IMR-90 (cell line): ENCODE results near the gene SPINT2. TPM values are rescaled to one million over a fixed set of nuclear protein-coding genes. Genes with fewer than 3 reads are reported as not detected.

Experiments used
- ATAC-seq: fragments of 200-7000 bp; cut with Tn5 transposase; 2 replicates; pipeline ENCODE4 v1.9.1; 2020; ENCODE audit warnings: low read depth, mild to moderate bottlenecking, moderate library complexity
- BruUV-seq: library from RNA; stranded (reverse); fragments of 400-500 nt; replicated peaks from 2 replicates; lab custom pipeline; 2021; lab: Mats Ljungman, UMichigan
- CTCF ChIA-PET: fragments of 300-600 bp; formaldehyde crosslinking; extraction: SDS; loops from one replicate; lab custom pipeline; 2021; ENCODE audit warnings: antibody characterized with exemption; lab: Yijun Ruan, JAX
- POLR2A ChIA-PET: fragments of 300-600 bp; sonication (Branson Sonifier 250); formaldehyde crosslinking; loops from one replicate; lab custom pipeline; 2022; ENCODE audit warnings: antibody characterized with exemption; ENCODE audit not compliant: unreplicated experiment; lab: Charles Lee
- DNase-seq: peaks from one replicate; pipeline ENCODE4 v3.0.0; 2013
- H2AFZ ChIP-seq: replicated peaks from 2 replicates; pipeline ENCODE3; 2013; ENCODE audit warnings: low read length, mild to moderate bottlenecking; ENCODE audit not compliant: poor library complexity
- H2AK5ac ChIP-seq: 2 replicates; pipeline ENCODE4 v1.6.1; 2013; ENCODE audit warnings: low read depth, low read length, inconsistent platforms
- H2AK9ac ChIP-seq: replicated peaks from 2 replicates; pipeline ENCODE3; 2013; ENCODE audit warnings: mild to moderate bottlenecking, low read depth, low read length, moderate library complexity; ENCODE audit not compliant: poor library complexity
- H2BK120ac ChIP-seq: 2 replicates; pipeline ENCODE4 v1.6.1; 2013; ENCODE audit warnings: low read depth, low read length, inconsistent platforms
- H2BK15ac ChIP-seq: 3 replicates; pipeline ENCODE4 v1.6.1; 2013; ENCODE audit warnings: low read depth, low read length, inconsistent platforms
- H2BK20ac ChIP-seq: 2 replicates; pipeline ENCODE4 v1.6.1; 2013; ENCODE audit warnings: low read depth, mild to moderate bottlenecking, inconsistent platforms, low read length, moderate library complexity
- H2BK5ac ChIP-seq: 2 replicates; pipeline ENCODE4 v1.6.1; 2013; ENCODE audit warnings: mild to moderate bottlenecking, low read depth, low read length, inconsistent platforms; ENCODE audit not compliant: poor library complexity, severe bottlenecking
- H3K14ac ChIP-seq: replicated peaks from 2 replicates; pipeline ENCODE4 v1.6.1; 2013; ENCODE audit warnings: low read depth, low read length, inconsistent platforms
- H3K18ac ChIP-seq: 2 replicates; pipeline ENCODE4 v1.6.1; 2013; ENCODE audit warnings: low read depth, low read length, control low read depth
- H3K23ac ChIP-seq: 2 replicates; pipeline ENCODE4 v1.6.1; 2013; ENCODE audit warnings: low read depth, low read length, inconsistent platforms
- H3K27ac ChIP-seq: 2 replicates; pipeline ENCODE4 v1.5.1; 2013; ENCODE audit warnings: mild to moderate bottlenecking, control low read depth, low read length; ENCODE audit not compliant: insufficient read depth
- H3K27me3 ChIP-seq: 2 replicates; pipeline ENCODE4 v1.6.1; 2013; ENCODE audit warnings: low read length; ENCODE audit not compliant: control insufficient read depth, insufficient read depth
- H3K36me3 ChIP-seq: 2 replicates; pipeline ENCODE4 v1.6.1; 2013; ENCODE audit warnings: low read length, mixed read lengths; ENCODE audit not compliant: control insufficient read depth, insufficient read depth
- H3K4ac ChIP-seq: 2 replicates; pipeline ENCODE4 v1.6.1; 2013; ENCODE audit warnings: low read depth, low read length, inconsistent platforms
- H3K4me1 ChIP-seq: 2 replicates; pipeline ENCODE4 v1.6.1; 2013; ENCODE audit warnings: low read length, mixed read lengths; ENCODE audit not compliant: control insufficient read depth, insufficient read depth
- H3K4me2 ChIP-seq: 2 replicates; pipeline ENCODE4 v1.6.1; 2013; ENCODE audit warnings: low read depth, mild to moderate bottlenecking, control low read depth, low read length, moderate library complexity
- H3K4me3 ChIP-seq: 2 replicates; pipeline ENCODE4 v1.5.1; 2013; ENCODE audit warnings: low read depth, mild to moderate bottlenecking, control low read depth, low read length, moderate library complexity; ENCODE audit not compliant: insufficient read depth
- H3K56ac ChIP-seq: 2 replicates; pipeline ENCODE4 v1.6.1; 2013; ENCODE audit warnings: low read length, inconsistent platforms; ENCODE audit not compliant: insufficient read depth; ENCODE audit errors: extremely low read depth
- H3K79me1 ChIP-seq, 2 experiments: 2 replicates each; pipeline ENCODE4 v1.6.1; 2013; ENCODE audit warnings: low read length in 2 of 2, inconsistent platforms in 1 of 2, low read depth in 1 of 2
- H3K9ac ChIP-seq: 2 replicates; pipeline ENCODE4 v1.6.1; 2013; ENCODE audit warnings: low read depth, low read length, control low read depth
- H3K9me1 ChIP-seq: 2 replicates; pipeline ENCODE4 v1.6.1; 2013; ENCODE audit warnings: low read length, inconsistent platforms; ENCODE audit not compliant: insufficient read depth
- H3K9me3 ChIP-seq: 2 replicates; pipeline ENCODE4 v1.6.1; 2013; ENCODE audit warnings: low read length; ENCODE audit not compliant: control insufficient read depth, insufficient read depth
- H4K20me1 ChIP-seq: 2 replicates; pipeline ENCODE4 v1.6.1; 2013; ENCODE audit warnings: low read length, inconsistent platforms; ENCODE audit not compliant: insufficient read depth
- H4K5ac ChIP-seq: 2 replicates; pipeline ENCODE4 v1.6.1; 2013; ENCODE audit warnings: mild to moderate bottlenecking, low read depth, low read length, control low read depth
- H4K8ac ChIP-seq, 2 experiments: 2 replicates each; pipeline ENCODE4 v1.6.1; 2013; ENCODE audit warnings: low read depth in 2 of 2, low read length in 2 of 2, control low read depth in 1 of 2, inconsistent platforms in 1 of 2
- H4K91ac ChIP-seq: 2 replicates; pipeline ENCODE4 v1.6.1; 2013; ENCODE audit warnings: low read depth, low read length, inconsistent platforms; ENCODE audit not compliant: insufficient read depth
- MAFK ChIP-seq: IDR thresholded peaks from 2 replicates; pipeline ENCODE4 v1.6.1; 2012; ENCODE audit warnings: low read depth, low read length, improper control_type of control experiment
- MXI1 ChIP-seq: IDR thresholded peaks from 2 replicates; pipeline ENCODE4 v1.6.1; 2012; ENCODE audit warnings: low read depth, mild to moderate bottlenecking, low read length, moderate library complexity, borderline replicate concordance
- WGBS, 2 experiments: methylation state at CpG; one replicate each; pipeline versions ENCODE4 v1.1.5 to v1.1.7; 2013; ENCODE audit warnings: missing lambda C conversion rate in 2 of 2; ENCODE audit not compliant: insufficient read length in 1 of 2; ENCODE audit errors: extremely low coverage in 2 of 2; 5-methylcytosine and 5-hydroxymethylcytosine counted together
- dilution Hi-C: fragments of 300-500 bp; cut with HindIII; formaldehyde crosslinking; loops from one replicate; pipeline ENCODE4 v1.14.3; 2018; ENCODE audit warnings: low sequenced_read_pairs; ENCODE audit not compliant: unreplicated experiment
- in situ Hi-C: fragments of 300-500 bp; cut with MboI; formaldehyde crosslinking; loops from 3 replicates; pipeline ENCODE4 v1.14.3; 2019; ENCODE audit warnings: low sequenced_read_pairs, inconsistent platforms, mixed read lengths
- intact Hi-C: fragments of 100-400 bp; cut with micrococcal nuclease; formaldehyde crosslinking; loops from 2 replicates; pipeline ENCODE4 v1.10.0; 2022
- polyA plus RNA-seq, 3 experiments: library from polyadenylated mRNA; depleted of rRNA; stranded (reverse); fragments of >200 nt; gene quantifications; 2 replicates each; pipeline ENCODE4 v1.2.3, GENCODE V29; 2012; ENCODE audit warnings: low replicate concordance in 1 of 3
- total RNA-seq: library from RNA; depleted of rRNA; stranded (reverse); fragments of >200 nt; gene quantifications from 2 replicates; pipeline ENCODE4 v1.2.3, GENCODE V29; 2012

Gene SPINT2
- total and polyA plus RNA-seq, 2 of the 4 experiments (the other 2 are of a cell fraction), result 0.54 to 1.2 TPM

GRCh38 chr19:38276942-38277517 is 12.7 kb downstream of the SPINT2 start:
- no peak for TF ChIP-seq MXI1
- TF ChIP-seq MAFK, result peak; percentile 70
- Histone ChIP-seq H3K4ac (peak overlapping the region; percentile 4; the same call in 1 of the 2 replicates), H3K18ac (peak overlapping the region; percentile 65), H3K27ac (peak overlapping the region; percentile 92; the same call in 1 of the 2 replicates), H2BK5ac (peak overlapping the region; percentile 55), H3K79me1 (no peaks in the 10 kb centered on the region), H3K9me3 (no peaks in the 10 kb centered on the region), H3K9me1 (peaks cover 5% of the 10 kb centered on the region; the same call in 1 of the 2 replicates), H3K36me3 (no peaks in the 10 kb centered on the region), H3K27me3 (no peaks in the 10 kb centered on the region), H3K4me1 (peaks cover 13% of the 10 kb centered on the region), H2AFZ (no peak overlapping the region), H2AK5ac (no peak overlapping the region), H3K23ac (no peak overlapping the region; the same call in 1 of the 2 replicates), H3K4me2 (peak overlapping the region; percentile 64), H3K9ac (peak overlapping the region; percentile 56), H4K5ac (peak overlapping the region; percentile 74), H3K14ac (peak overlapping the region; percentile 49; the same call in 1 of the 2 replicates), H2BK15ac (no peak overlapping the region), H2AK9ac (no peak overlapping the region), H2BK20ac (0 out of 2 replicates have a peak overlapping the region, but pooled peaks have one; percentile 26), H4K20me1 (no peaks in the 10 kb centered on the region), H4K8ac (peak overlapping the region in 1 of 2 experiments; percentile 49; a peak in 2 of 4 replicates), H2BK120ac (peak overlapping the region; percentile 76), H4K91ac (peak overlapping the region; percentile 51), H3K56ac (no peak overlapping the region; the same call in 1 of the 2 replicates), H3K4me3 (no peak overlapping the region)
- BruUV-seq, result no TSS peak
- CTCF ChIA-PET, result no interaction called here
- ATAC-seq (no peak), DNase-seq (no peak)
- POLR2A ChIA-PET, result no interaction called here
- intact Hi-C loops (no loop called here), dilution Hi-C loops (no loop called here), in situ Hi-C loops (no loop called here)
- 97% methylated on average over 4 of the region's 7 CpGs; no CpG with 5 or more reads in 1 of the 2 experiments for WGBS, 2 experiments
